ENCODE measurements around the gene SRRM1.

SRRM1 gene, protein sequence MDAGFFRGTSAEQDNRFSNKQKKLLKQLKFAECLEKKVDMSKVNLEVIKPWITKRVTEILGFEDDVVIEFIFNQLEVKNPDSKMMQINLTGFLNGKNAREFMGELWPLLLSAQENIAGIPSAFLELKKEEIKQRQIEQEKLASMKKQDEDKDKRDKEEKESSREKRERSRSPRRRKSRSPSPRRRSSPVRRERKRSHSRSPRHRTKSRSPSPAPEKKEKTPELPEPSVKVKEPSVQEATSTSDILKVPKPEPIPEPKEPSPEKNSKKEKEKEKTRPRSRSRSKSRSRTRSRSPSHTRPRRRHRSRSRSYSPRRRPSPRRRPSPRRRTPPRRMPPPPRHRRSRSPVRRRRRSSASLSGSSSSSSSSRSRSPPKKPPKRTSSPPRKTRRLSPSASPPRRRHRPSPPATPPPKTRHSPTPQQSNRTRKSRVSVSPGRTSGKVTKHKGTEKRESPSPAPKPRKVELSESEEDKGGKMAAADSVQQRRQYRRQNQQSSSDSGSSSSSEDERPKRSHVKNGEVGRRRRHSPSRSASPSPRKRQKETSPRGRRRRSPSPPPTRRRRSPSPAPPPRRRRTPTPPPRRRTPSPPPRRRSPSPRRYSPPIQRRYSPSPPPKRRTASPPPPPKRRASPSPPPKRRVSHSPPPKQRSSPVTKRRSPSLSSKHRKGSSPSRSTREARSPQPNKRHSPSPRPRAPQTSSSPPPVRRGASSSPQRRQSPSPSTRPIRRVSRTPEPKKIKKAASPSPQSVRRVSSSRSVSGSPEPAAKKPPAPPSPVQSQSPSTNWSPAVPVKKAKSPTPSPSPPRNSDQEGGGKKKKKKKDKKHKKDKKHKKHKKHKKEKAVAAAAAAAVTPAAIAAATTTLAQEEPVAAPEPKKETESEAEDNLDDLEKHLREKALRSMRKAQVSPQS

GRCh38 chr1:24642481-24643362, at the start of gene SRRM1:
Gene SRRM1 (plus strand): TSS chr1:24643302. CDS start chr1:24643327, 25 bp downstream.
- ChIA-PET CTCF (interaction anchor here (1.7 to 13.3 kb wide), 2 partner anchors 188 to 444 kb away, joined by 4 to 243 read pairs; no protein-coding TSS in a partner anchor), POLR2A (interaction anchor here (0.7 kb wide), 2 partner anchors 80 to 188 kb away, joined by 3 to 4 read pairs; no protein-coding TSS in a partner anchor)
- DNase-seq (ENCODE audit: low read depth, low spot score): peak; percentile 99
- TF ChIP-seq CTCF (IDR thresholded peaks at IDR 0.05; ENCODE audit: insufficient read depth, low read length, missing control alignments): peak; percentile 34
- H3K4me3 ChIP-seq (ENCODE audit: low read depth, low read length): peak within 1 kb of the TSS; percentile 95

DNA sequence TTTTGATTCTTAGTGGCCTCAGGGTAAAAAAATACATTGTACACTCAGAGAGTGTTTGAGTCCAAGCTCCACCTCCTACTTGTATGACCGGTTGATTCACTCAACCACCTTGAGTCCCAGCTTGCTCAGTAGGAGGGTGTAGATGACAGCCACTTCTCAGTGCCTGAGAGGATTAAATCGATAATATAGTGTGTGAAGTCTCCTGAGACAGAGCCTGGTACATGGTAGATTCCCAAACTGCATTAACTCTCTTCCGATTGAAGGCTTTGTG, 48.8 kb upstream of the SRRM1 start:
- ChIA-PET CTCF (interaction anchor here (0.7 to 5.5 kb wide), 6 partner anchors 8 to 396 kb away, joined by 3 to 54 read pairs (median 10); no protein-coding TSS in a partner anchor), POLR2A (no interaction called here)
- TF ChIP-seq CTCF (IDR thresholded peaks at IDR 0.05; ENCODE audit: insufficient read depth, low read length, missing control alignments): no peak
- H3K4me3 ChIP-seq (ENCODE audit: low read depth, low read length): no peak overlapping the region
- no peak for DNase-seq (ENCODE audit: low read depth, low spot score)

DNA sequence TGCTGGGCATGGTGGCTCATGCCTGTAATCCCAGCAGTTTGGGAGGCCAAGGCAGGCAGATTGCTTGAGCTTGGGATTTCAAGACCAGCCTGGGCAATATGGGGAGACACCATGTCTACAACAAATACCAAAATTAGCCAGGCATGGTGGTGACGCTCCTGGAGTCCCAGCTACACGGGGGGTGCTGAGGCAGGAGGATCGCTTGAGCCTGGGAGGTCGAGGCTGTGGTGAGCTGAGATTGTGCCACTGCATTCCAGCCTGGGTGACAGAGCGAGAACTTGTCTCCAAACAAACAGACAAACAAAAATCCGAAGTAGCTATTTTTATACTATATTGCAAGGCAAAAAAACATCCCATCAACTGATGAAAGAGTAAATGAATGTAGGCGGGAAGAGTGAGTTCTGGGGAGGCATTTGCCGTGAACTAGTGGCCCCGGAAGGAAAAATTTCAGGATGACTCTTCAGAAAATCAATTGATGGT, 46.7 kb upstream of the SRRM1 start:
- TF ChIP-seq CTCF (IDR thresholded peaks at IDR 0.05; ENCODE audit: insufficient read depth, low read length, missing control alignments): no peak
- no peak overlapping the region for H3K4me3 ChIP-seq (ENCODE audit: low read depth, low read length)
- ChIA-PET CTCF (interaction anchor here (0.7 to 5.5 kb wide), 6 partner anchors 10 to 398 kb away, joined by 3 to 42 read pairs (median 3); no protein-coding TSS in a partner anchor), POLR2A (no interaction called here)
- no peak for DNase-seq (ENCODE audit: low read depth, low spot score)

GRCh38 chr1:24599265-24599664, 43.8 kb upstream of the SRRM1 start:
- no peak overlapping the region for H3K4me3 ChIP-seq (ENCODE audit: low read depth, low read length)
- DNase-seq (ENCODE audit: low read depth, low spot score): no peak
- TF ChIP-seq CTCF (IDR thresholded peaks at IDR 0.05; ENCODE audit: insufficient read depth, low read length, missing control alignments): no peak
- CTCF ChIA-PET: interaction anchor here (5.5 kb wide), 1 partner anchor 13 kb away, joined by 42 read pairs; no protein-coding TSS in a partner anchor
- POLR2A ChIA-PET: no interaction called here

DNA sequence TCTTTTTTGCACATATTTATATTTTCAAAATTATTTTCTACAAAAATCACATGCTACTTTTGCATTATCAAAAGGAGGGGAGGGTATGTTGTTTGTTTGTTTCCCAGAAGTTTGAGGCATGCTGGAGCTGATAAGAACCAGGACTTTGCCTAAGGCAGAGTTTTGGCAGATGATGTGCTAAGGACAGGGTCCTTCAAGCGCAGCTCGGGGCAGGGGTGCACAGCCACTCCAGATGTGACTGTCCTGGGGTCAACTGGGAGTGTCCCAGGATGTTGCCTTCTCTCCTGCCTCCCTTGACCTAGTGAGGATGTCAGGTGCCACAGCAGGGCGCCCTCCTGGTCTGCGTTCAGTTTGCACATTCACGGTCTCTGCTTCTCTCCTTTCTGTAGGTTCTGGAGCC, 42.6 kb upstream of the SRRM1 start:
- no peak for DNase-seq (ENCODE audit: low read depth, low spot score)
- CTCF ChIA-PET: interaction anchor here (3.6 kb wide), 1 partner anchor 13 kb away, joined by 17 read pairs; no protein-coding TSS in a partner anchor
- no peak overlapping the region for H3K4me3 ChIP-seq (ENCODE audit: low read depth, low read length)
- POLR2A ChIA-PET: no interaction called here
- no peak for TF ChIP-seq CTCF (IDR thresholded peaks at IDR 0.05; ENCODE audit: insufficient read depth, low read length, missing control alignments)
